GM21390 (cell line): ENCODE results near the gene ZNF195.
"Not testable (repeated sequence)": the region's sequence is repeated elsewhere in the genome, so short reads cannot be mapped to it uniquely, and the experiment has no call there.

Source experiments
- ATAC-seq: cut with Tn5 transposase; IDR thresholded peaks from one replicate; pipeline ENCODE4 v1.9.1; 2021; ENCODE audit not compliant: unreplicated experiment

Gene ZNF195

GRCh38 chr11:3356858-3357257 lies 22.1 kb downstream of the ZNF195 start:
- ATAC-seq, result no peak

GRCh38 chr11:3353066-3353465 lies 25.9 kb downstream of the ZNF195 start:
- no peak for ATAC-seq

- no peak for ATAC-seq
Measured at GRCh38 chr11:3347127-3347526, 31.8 kb downstream of the ZNF195 start.

- no peak for ATAC-seq
Measured at GRCh38 chr11:3346587-3346986, 32.4 kb downstream of the ZNF195 start.

- no peak for ATAC-seq
Measured at GRCh38 chr11:3345736-3346135, 33.2 kb downstream of the ZNF195 start.

GRCh38 chr11:3344327-3345174 lies 34.4 kb downstream of the ZNF195 start:
- no peak for ATAC-seq

- ATAC-seq, result no peak
Measured at GRCh38 chr11:3342709-3343108, 36.2 kb downstream of the ZNF195 start.

- no peak for ATAC-seq
Measured at GRCh38 chr11:3341298-3341697, 37.6 kb downstream of the ZNF195 start.

- ATAC-seq, result no peak
Measured at GRCh38 chr11:3340025-3340424, 38.9 kb downstream of the ZNF195 start.

- ATAC-seq, result no peak
Measured at GRCh38 chr11:3339340-3339624, 39.7 kb downstream of the ZNF195 start.

GRCh38 chr11:3338569-3339339 lies 40.2 kb downstream of the ZNF195 start:
- ATAC-seq, result no peak

- not testable (repeated sequence) for ATAC-seq
Measured at GRCh38 chr11:3336420-3336819, 42.5 kb downstream of the ZNF195 start.

GRCh38 chr11:3333157-3333556 lies 45.8 kb downstream of the ZNF195 start:
- ATAC-seq, result not testable (repeated sequence)

- not testable (repeated sequence) for ATAC-seq
Measured at GRCh38 chr11:3331078-3331477, 47.9 kb downstream of the ZNF195 start.

- ATAC-seq, result not testable (repeated sequence)
Measured at GRCh38 chr11:3330064-3330463, 48.9 kb downstream of the ZNF195 start.

GRCh38 chr11:3328503-3328902 lies 50.4 kb downstream of the ZNF195 start:
- ATAC-seq, result not testable (repeated sequence)

GRCh38 chr11:3326450-3326849 lies 52.5 kb downstream of the ZNF195 start:
- ATAC-seq, result not testable (repeated sequence)

GRCh38 chr11:3324724-3325123 lies 54.2 kb downstream of the ZNF195 start:
- ATAC-seq, result not testable (repeated sequence)
